HL-60 (cell line): ENCODE measurements around the gene PRMT1.

ENCODE experiments used
- POLR2AphosphoS5 ChIP-seq: IDR thresholded peaks from 2 replicates; pipeline ENCODE4 v1.6.1; 2012; ENCODE audit warnings: low read depth
- TF ChIP-seq, protein P1 (sequence below): IDR thresholded peaks from 2 replicates; pipeline ENCODE4 v1.6.1; 2012; ENCODE audit warnings: low read depth; ENCODE audit not compliant: insufficient replicate concordance
- TF ChIP-seq, protein P2 (sequence below): IDR thresholded peaks from one replicate; pipeline ENCODE4 v1.5.1; 2011; ENCODE audit warnings: low read length, control low read depth, inconsistent platforms; ENCODE audit not compliant: insufficient read depth

DNA sequence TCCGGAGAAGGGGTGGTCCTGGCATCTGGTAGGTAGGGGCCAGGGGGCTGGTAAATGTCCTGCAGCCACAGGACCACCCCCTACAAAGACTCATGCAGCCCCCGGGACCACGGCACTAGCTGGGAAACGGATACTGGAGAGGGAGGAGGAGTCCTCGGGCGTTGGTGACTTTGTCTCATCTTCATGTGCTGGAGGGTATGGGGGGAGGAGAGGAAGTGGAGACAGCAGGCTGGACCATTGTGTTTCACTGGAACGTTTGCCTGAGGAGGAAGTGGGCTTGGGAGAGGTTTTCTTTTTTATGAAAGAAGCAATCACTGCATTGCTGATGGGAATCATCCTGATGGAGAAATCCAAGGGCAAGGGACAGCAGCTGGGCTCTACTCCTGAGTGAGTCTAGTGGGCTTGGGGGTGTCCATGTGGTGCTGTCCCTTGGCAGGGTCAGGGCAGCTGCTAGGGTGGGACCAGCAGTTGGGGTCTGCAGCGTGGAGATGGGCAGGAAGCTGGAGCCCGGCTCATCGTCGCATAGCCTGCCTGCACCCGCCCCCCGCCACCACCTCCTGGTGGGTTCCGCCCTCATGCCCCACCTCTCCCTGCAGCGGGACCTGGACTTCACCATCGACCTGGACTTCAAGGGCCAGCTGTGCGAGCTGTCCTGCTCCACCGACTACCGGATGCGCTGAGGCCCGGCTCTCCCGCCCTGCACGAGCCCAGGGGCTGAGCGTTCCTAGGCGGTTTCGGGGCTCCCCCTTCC lies 10.7 kb downstream of the PRMT1 start:
- TF ChIP-seq, protein P1, sequence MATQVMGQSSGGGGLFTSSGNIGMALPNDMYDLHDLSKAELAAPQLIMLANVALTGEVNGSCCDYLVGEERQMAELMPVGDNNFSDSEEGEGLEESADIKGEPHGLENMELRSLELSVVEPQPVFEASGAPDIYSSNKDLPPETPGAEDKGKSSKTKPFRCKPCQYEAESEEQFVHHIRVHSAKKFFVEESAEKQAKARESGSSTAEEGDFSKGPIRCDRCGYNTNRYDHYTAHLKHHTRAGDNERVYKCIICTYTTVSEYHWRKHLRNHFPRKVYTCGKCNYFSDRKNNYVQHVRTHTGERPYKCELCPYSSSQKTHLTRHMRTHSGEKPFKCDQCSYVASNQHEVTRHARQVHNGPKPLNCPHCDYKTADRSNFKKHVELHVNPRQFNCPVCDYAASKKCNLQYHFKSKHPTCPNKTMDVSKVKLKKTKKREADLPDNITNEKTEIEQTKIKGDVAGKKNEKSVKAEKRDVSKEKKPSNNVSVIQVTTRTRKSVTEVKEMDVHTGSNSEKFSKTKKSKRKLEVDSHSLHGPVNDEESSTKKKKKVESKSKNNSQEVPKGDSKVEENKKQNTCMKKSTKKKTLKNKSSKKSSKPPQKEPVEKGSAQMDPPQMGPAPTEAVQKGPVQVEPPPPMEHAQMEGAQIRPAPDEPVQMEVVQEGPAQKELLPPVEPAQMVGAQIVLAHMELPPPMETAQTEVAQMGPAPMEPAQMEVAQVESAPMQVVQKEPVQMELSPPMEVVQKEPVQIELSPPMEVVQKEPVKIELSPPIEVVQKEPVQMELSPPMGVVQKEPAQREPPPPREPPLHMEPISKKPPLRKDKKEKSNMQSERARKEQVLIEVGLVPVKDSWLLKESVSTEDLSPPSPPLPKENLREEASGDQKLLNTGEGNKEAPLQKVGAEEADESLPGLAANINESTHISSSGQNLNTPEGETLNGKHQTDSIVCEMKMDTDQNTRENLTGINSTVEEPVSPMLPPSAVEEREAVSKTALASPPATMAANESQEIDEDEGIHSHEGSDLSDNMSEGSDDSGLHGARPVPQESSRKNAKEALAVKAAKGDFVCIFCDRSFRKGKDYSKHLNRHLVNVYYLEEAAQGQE, result no peak
- TF ChIP-seq, protein P2, sequence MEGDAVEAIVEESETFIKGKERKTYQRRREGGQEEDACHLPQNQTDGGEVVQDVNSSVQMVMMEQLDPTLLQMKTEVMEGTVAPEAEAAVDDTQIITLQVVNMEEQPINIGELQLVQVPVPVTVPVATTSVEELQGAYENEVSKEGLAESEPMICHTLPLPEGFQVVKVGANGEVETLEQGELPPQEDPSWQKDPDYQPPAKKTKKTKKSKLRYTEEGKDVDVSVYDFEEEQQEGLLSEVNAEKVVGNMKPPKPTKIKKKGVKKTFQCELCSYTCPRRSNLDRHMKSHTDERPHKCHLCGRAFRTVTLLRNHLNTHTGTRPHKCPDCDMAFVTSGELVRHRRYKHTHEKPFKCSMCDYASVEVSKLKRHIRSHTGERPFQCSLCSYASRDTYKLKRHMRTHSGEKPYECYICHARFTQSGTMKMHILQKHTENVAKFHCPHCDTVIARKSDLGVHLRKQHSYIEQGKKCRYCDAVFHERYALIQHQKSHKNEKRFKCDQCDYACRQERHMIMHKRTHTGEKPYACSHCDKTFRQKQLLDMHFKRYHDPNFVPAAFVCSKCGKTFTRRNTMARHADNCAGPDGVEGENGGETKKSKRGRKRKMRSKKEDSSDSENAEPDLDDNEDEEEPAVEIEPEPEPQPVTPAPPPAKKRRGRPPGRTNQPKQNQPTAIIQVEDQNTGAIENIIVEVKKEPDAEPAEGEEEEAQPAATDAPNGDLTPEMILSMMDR, result no peak
- peak; percentile 8; the same call in 1 of the 2 replicates for TF ChIP-seq POLR2AphosphoS5
